Mesendoderm (in vitro differentiated cells): ENCODE measurements around the gene NOD1.
A peak's percentile ranks its signal among the peaks of the same experiment; 100 is the strongest.

ENCODE experiments used
- DNase-seq: peaks from one replicate; pipeline ENCODE4 v3.0.0; 2013
- H2AK5ac ChIP-seq: 2 replicates; pipeline ENCODE4 v1.6.1; 2013; ENCODE audit warnings: low read length, inconsistent platforms
- H2BK120ac ChIP-seq: 2 replicates; pipeline ENCODE4 v1.6.1; 2013; ENCODE audit warnings: low read depth, mild to moderate bottlenecking, low read length, moderate library complexity, mixed read lengths
- H2BK15ac ChIP-seq: replicated peaks from 2 replicates; pipeline ENCODE4 v1.6.1; 2013; ENCODE audit warnings: low read depth, mild to moderate bottlenecking, moderate library complexity
- H2BK5ac ChIP-seq: 2 replicates; pipeline ENCODE4 v1.6.1; 2013; ENCODE audit warnings: low read length, inconsistent platforms
- H3K18ac ChIP-seq: 2 replicates; pipeline ENCODE4 v1.6.1; 2013; ENCODE audit warnings: mild to moderate bottlenecking, low read length, mixed read lengths
- H3K23ac ChIP-seq: one replicate; pipeline ENCODE4 v1.6.1; 2013; ENCODE audit warnings: low read length
- H3K27ac ChIP-seq: 2 replicates; pipeline ENCODE4 v1.5.1; 2013; ENCODE audit warnings: low read depth, mild to moderate bottlenecking, inconsistent platforms, low read length, moderate library complexity
- H3K27me3 ChIP-seq: 2 replicates; pipeline ENCODE4 v1.6.1; 2013; ENCODE audit warnings: low read length, control low read depth, mild to moderate bottlenecking, inconsistent platforms; ENCODE audit not compliant: insufficient read depth, poor library complexity
- H3K36me3 ChIP-seq: 2 replicates; pipeline ENCODE4 v1.6.1; 2013; ENCODE audit warnings: low read length, inconsistent platforms; ENCODE audit not compliant: control insufficient read depth, insufficient read depth
- H3K4ac ChIP-seq: one replicate; pipeline ENCODE4 v1.6.1; 2013; ENCODE audit warnings: low read depth, mild to moderate bottlenecking, low read length, moderate library complexity
- H3K4me1 ChIP-seq: 2 replicates; pipeline ENCODE4 v1.6.1; 2013; ENCODE audit warnings: low read depth, low read length, inconsistent platforms; ENCODE audit not compliant: control insufficient read depth
- H3K4me2 ChIP-seq: 2 replicates; pipeline ENCODE4 v1.6.1; 2013; ENCODE audit warnings: low read length
- H3K4me3 ChIP-seq: 2 replicates; pipeline ENCODE4 v1.5.1; 2013; ENCODE audit warnings: mild to moderate bottlenecking, low read length
- H3K56ac ChIP-seq: one replicate; pipeline ENCODE4 v1.6.1; 2013; ENCODE audit warnings: low read length
- H3K79me1 ChIP-seq: 2 replicates; pipeline ENCODE4 v1.6.1; 2013; ENCODE audit warnings: low read length, inconsistent platforms
- H3K79me2 ChIP-seq: 2 replicates; pipeline ENCODE4 v1.6.1; 2013; ENCODE audit warnings: mild to moderate bottlenecking, low read length; ENCODE audit not compliant: control insufficient read depth, insufficient read depth
- H3K9ac ChIP-seq: 2 replicates; pipeline ENCODE4 v1.6.1; 2013; ENCODE audit warnings: low read length, inconsistent platforms
- H4K5ac ChIP-seq: one replicate; pipeline ENCODE4 v1.6.1; 2013; ENCODE audit warnings: low read length
- H4K8ac ChIP-seq: one replicate; pipeline ENCODE4 v1.6.1; 2013; ENCODE audit warnings: low read depth, mild to moderate bottlenecking, control low read depth, low read length, moderate library complexity
- WGBS: extraction: QIAGEN DNeasy Blood & Tissue Kit; methylation state at CpG from one replicate; pipeline ENCODE4 v1.1.7; 2013; ENCODE audit warnings: low lambda C conversion rate, missing lambda C conversion rate; ENCODE audit not compliant: insufficient coverage; ENCODE audit errors: extremely low coverage; 5-methylcytosine and 5-hydroxymethylcytosine counted together

Gene NOD1

GRCh38 chr7:30411173-30411572, 67.4 kb downstream of the NOD1 start:
- no peak overlapping the region for H2AK5ac ChIP-seq
- no peak overlapping the region for H3K56ac ChIP-seq
- H2BK120ac ChIP-seq = no peak overlapping the region
- no peak overlapping the region for H3K23ac ChIP-seq
- no peak overlapping the region for H3K18ac ChIP-seq
- H3K4me1 ChIP-seq = no peaks in the 10 kb centered on the region
- H4K8ac ChIP-seq = no peak overlapping the region
- H2BK5ac ChIP-seq = no peak overlapping the region
- no peaks in the 10 kb centered on the region for H3K79me1 ChIP-seq
- no peak for DNase-seq
- H3K27me3 ChIP-seq = no peaks in the 10 kb centered on the region
- WGBS = no CpG with 5 or more reads among the region's 2 CpGs
- H3K4ac ChIP-seq = no peak overlapping the region
- H3K79me2 ChIP-seq = no peaks in the 10 kb centered on the region
- H3K36me3 ChIP-seq = no peaks in the 10 kb centered on the region
- no peak overlapping the region for H3K27ac ChIP-seq
- H4K5ac ChIP-seq = no peak overlapping the region
- no peak overlapping the region for H3K4me3 ChIP-seq
- H3K4me2 ChIP-seq = no peak overlapping the region
- H3K9ac ChIP-seq = no peak overlapping the region
- H2BK15ac ChIP-seq = no peak overlapping the region

GRCh38 chr7:30406664-30407425, 71.7 kb downstream of the NOD1 start:
- Histone ChIP-seq H3K4ac (no peak overlapping the region), H3K27ac (no peak overlapping the region), H2BK5ac (no peak overlapping the region), H2AK5ac (no peak overlapping the region), H3K36me3 (no peaks in the 10 kb centered on the region), H3K9ac (no peak overlapping the region), H3K27me3 (no peaks in the 10 kb centered on the region), H3K18ac (no peak overlapping the region), H4K5ac (no peak overlapping the region), H2BK15ac (no peak overlapping the region), H3K23ac (no peak overlapping the region), H4K8ac (no peak overlapping the region), H3K79me2 (no peaks in the 10 kb centered on the region), H3K4me3 (no peak overlapping the region), H3K4me1 (no peaks in the 10 kb centered on the region), H3K79me1 (no peaks in the 10 kb centered on the region), H3K56ac (no peak overlapping the region), H3K4me2 (no peak overlapping the region), H2BK120ac (no peak overlapping the region)
- WGBS = no CpG with 5 or more reads among the region's 13 CpGs
- no peak for DNase-seq

- H2AK5ac ChIP-seq = no peak overlapping the region
- H3K56ac ChIP-seq = no peak overlapping the region
- H3K4ac ChIP-seq = no peak overlapping the region
- no CpG with 5 or more reads among the region's 2 CpGs for WGBS
- no peaks in the 10 kb centered on the region for H3K79me1 ChIP-seq
- H3K79me2 ChIP-seq = no peaks in the 10 kb centered on the region
- H2BK15ac ChIP-seq = no peak overlapping the region
- no peak overlapping the region for H3K27ac ChIP-seq
- no peak for DNase-seq
- no peak overlapping the region for H3K18ac ChIP-seq
- H3K27me3 ChIP-seq = no peaks in the 10 kb centered on the region
- no peak overlapping the region for H4K5ac ChIP-seq
- H3K23ac ChIP-seq = no peak overlapping the region
- H3K4me1 ChIP-seq = no peaks in the 10 kb centered on the region
- no peak overlapping the region for H3K9ac ChIP-seq
- H3K4me3 ChIP-seq = no peak overlapping the region
- no peak overlapping the region for H2BK120ac ChIP-seq
- no peak overlapping the region for H4K8ac ChIP-seq
- no peak overlapping the region for H2BK5ac ChIP-seq
- H3K4me2 ChIP-seq = no peak overlapping the region
- H3K36me3 ChIP-seq = no peaks in the 10 kb centered on the region
These were observed 73.4 kb downstream of the NOD1 start for GRCh38 chr7:30405179-30405578.

GRCh38 chr7:30403477-30403876, 75.1 kb downstream of the NOD1 start:
- no peak overlapping the region for H3K4me2 ChIP-seq
- H3K18ac ChIP-seq = no peak overlapping the region
- H3K9ac ChIP-seq = no peak overlapping the region
- H2BK15ac ChIP-seq = no peak overlapping the region
- no peak overlapping the region for H2BK5ac ChIP-seq
- H3K27me3 ChIP-seq = no peaks in the 10 kb centered on the region
- H3K4ac ChIP-seq = no peak overlapping the region
- no peak overlapping the region for H3K27ac ChIP-seq
- H4K8ac ChIP-seq = no peak overlapping the region
- H3K79me1 ChIP-seq = no peaks in the 10 kb centered on the region
- no peak overlapping the region for H3K23ac ChIP-seq
- no peak overlapping the region for H3K56ac ChIP-seq
- H3K4me1 ChIP-seq = no peaks in the 10 kb centered on the region
- no peak overlapping the region for H4K5ac ChIP-seq
- no peaks in the 10 kb centered on the region for H3K36me3 ChIP-seq
- no peak for DNase-seq
- H3K4me3 ChIP-seq = no peak overlapping the region
- no peak overlapping the region for H2BK120ac ChIP-seq
- no peaks in the 10 kb centered on the region for H3K79me2 ChIP-seq
- no CpG with 5 or more reads among the region's 3 CpGs for WGBS
- no peak overlapping the region for H2AK5ac ChIP-seq

- Histone ChIP-seq H2BK120ac (no peak overlapping the region), H2BK5ac (no peak overlapping the region), H4K5ac (no peak overlapping the region), H3K4ac (no peak overlapping the region), H3K79me2 (no peaks in the 10 kb centered on the region), H3K23ac (no peak overlapping the region), H3K79me1 (no peaks in the 10 kb centered on the region), H3K36me3 (no peaks in the 10 kb centered on the region), H3K4me2 (no peak overlapping the region), H2AK5ac (no peak overlapping the region), H3K18ac (no peak overlapping the region), H4K8ac (no peak overlapping the region), H3K27ac (no peak overlapping the region), H3K27me3 (no peaks in the 10 kb centered on the region), H3K56ac (no peak overlapping the region), H2BK15ac (no peak overlapping the region), H3K9ac (no peak overlapping the region), H3K4me1 (no peaks in the 10 kb centered on the region), H3K4me3 (no peak overlapping the region)
- peak; percentile 7 for DNase-seq
- no CpG with 5 or more reads among the region's 7 CpGs for WGBS
These were observed 82.2 kb downstream of the NOD1 start for GRCh38 chr7:30396389-30396788.

GRCh38 chr7:30395676-30396075, 82.9 kb downstream of the NOD1 start:
- no peak overlapping the region for H3K9ac ChIP-seq
- no peaks in the 10 kb centered on the region for H3K79me2 ChIP-seq
- no peak overlapping the region for H2BK120ac ChIP-seq
- no peak overlapping the region for H3K4me2 ChIP-seq
- no peaks in the 10 kb centered on the region for H3K79me1 ChIP-seq
- H3K56ac ChIP-seq = no peak overlapping the region
- H2BK5ac ChIP-seq = no peak overlapping the region
- no peak overlapping the region for H3K4me3 ChIP-seq
- DNase-seq = no peak
- no peak overlapping the region for H3K18ac ChIP-seq
- H4K5ac ChIP-seq = no peak overlapping the region
- H2BK15ac ChIP-seq = no peak overlapping the region
- H2AK5ac ChIP-seq = no peak overlapping the region
- H3K23ac ChIP-seq = no peak overlapping the region
- H3K27ac ChIP-seq = no peak overlapping the region
- H3K4ac ChIP-seq = no peak overlapping the region
- WGBS = no CpG with 5 or more reads among the region's 4 CpGs
- H4K8ac ChIP-seq = no peak overlapping the region
- H3K4me1 ChIP-seq = no peaks in the 10 kb centered on the region
- no peaks in the 10 kb centered on the region for H3K36me3 ChIP-seq
- H3K27me3 ChIP-seq = no peaks in the 10 kb centered on the region
